GM21825 (cell line): Measurements from ENCODE around the gene UTP4.

ENCODE experiments used
- ATAC-seq: cut with Tn5 transposase; IDR thresholded peaks from one replicate; pipeline ENCODE4 v1.9.1; 2021; ENCODE audit warnings: mild to moderate bottlenecking, moderate library complexity; ENCODE audit not compliant: unreplicated experiment

The UTP4 gene

GRCh38 chr16:69201291-69201690, 68.8 kb downstream of the UTP4 start:
- no peak for ATAC-seq

GRCh38 chr16:69201787-69202186, 69.3 kb downstream of the UTP4 start:
- no peak for ATAC-seq

- ATAC-seq: no peak
Observed at GRCh38 chr16:69204172-69204571, 71.7 kb downstream of the UTP4 start.

GRCh38 chr16:69209735-69210134, 77.3 kb downstream of the UTP4 start:
- ATAC-seq: no peak

GRCh38 chr16:69217433-69217832, 85.0 kb downstream of the UTP4 start:
- ATAC-seq: no peak
